Osteocyte (in vitro differentiated cells): ENCODE results near the gene AMPD3. TPM values are rescaled to one million over a fixed set of nuclear protein-coding genes. Genes with fewer than 3 reads are reported as not detected.

Experiments used
- DNase-seq: peaks from one replicate; pipeline ENCODE4 v3.0.0; 2021; ENCODE audit warnings: mixed read lengths; ENCODE audit not compliant: unreplicated experiment; ENCODE audit errors: extremely low spot score
- H3K27ac Mint-ChIP-seq: one replicate; pipeline ENCODE4 v1.8.0; 2021; ENCODE audit warnings: mild to moderate bottlenecking, mixed read lengths; ENCODE audit not compliant: unreplicated experiment
- H3K27me3 Mint-ChIP-seq: one replicate; pipeline ENCODE4 v1.8.0; 2021; ENCODE audit warnings: mixed read lengths; ENCODE audit not compliant: unreplicated experiment
- H3K36me3 Mint-ChIP-seq: one replicate; pipeline ENCODE4 v1.8.0; 2021; ENCODE audit warnings: mixed read lengths; ENCODE audit not compliant: unreplicated experiment
- H3K4me1 Mint-ChIP-seq: one replicate; pipeline ENCODE4 v1.8.0; 2021; ENCODE audit warnings: mixed read lengths; ENCODE audit not compliant: unreplicated experiment
- H3K4me3 Mint-ChIP-seq: one replicate; pipeline ENCODE4 v1.8.0; 2021; ENCODE audit warnings: mild to moderate bottlenecking, moderate library complexity, mixed read lengths; ENCODE audit not compliant: unreplicated experiment
- H3K9me3 Mint-ChIP-seq: one replicate; pipeline ENCODE4 v1.8.0; 2021; ENCODE audit warnings: mixed read lengths; ENCODE audit not compliant: unreplicated experiment
- total RNA-seq: library from RNA; stranded (reverse); gene quantifications from 2 replicates; pipeline ENCODE4 v1.2.1, GENCODE V29; 2021
- TF ChIP-seq, protein P1 (sequence below): fragments of 200-600 bp; sonication (generic); IDR thresholded peaks from 2 replicates; pipeline ENCODE4 v1.5.0; 2021; ENCODE audit warnings: antibody characterized with exemption, mild to moderate bottlenecking, moderate library complexity

AMPD3 gene
- total RNA-seq, 1 donor from 2014 or later = 5.3 TPM

DNA sequence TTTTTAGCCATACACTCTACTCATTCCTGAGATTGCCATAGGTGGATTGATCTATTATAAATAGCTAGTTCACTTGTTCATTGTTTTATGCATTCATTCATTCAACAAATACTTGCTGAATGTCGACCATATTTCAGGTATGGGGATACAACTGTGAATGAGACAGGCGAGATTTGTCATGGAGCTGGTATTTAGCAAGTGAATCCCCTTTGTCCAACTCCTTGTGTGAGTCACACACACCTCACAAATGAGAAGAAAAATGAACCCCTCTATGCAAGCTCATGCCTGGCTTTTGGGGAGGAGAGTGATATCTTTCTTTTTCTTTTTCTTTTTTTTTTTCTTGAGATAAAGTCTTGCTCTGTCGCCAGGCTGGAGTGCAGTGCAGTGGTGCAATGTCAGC, 1.8 kb upstream of the AMPD3 start:
- H3K9me3 Mint-ChIP-seq = no peaks in the 10 kb centered on the region
- H3K27ac Mint-ChIP-seq = no peak overlapping the region
- H3K27me3 Mint-ChIP-seq = no peaks in the 10 kb centered on the region
- no peak overlapping the region for H3K4me3 Mint-ChIP-seq
- H3K4me1 Mint-ChIP-seq = peaks cover 39% of the 10 kb centered on the region
- TF ChIP-seq, protein P1, sequence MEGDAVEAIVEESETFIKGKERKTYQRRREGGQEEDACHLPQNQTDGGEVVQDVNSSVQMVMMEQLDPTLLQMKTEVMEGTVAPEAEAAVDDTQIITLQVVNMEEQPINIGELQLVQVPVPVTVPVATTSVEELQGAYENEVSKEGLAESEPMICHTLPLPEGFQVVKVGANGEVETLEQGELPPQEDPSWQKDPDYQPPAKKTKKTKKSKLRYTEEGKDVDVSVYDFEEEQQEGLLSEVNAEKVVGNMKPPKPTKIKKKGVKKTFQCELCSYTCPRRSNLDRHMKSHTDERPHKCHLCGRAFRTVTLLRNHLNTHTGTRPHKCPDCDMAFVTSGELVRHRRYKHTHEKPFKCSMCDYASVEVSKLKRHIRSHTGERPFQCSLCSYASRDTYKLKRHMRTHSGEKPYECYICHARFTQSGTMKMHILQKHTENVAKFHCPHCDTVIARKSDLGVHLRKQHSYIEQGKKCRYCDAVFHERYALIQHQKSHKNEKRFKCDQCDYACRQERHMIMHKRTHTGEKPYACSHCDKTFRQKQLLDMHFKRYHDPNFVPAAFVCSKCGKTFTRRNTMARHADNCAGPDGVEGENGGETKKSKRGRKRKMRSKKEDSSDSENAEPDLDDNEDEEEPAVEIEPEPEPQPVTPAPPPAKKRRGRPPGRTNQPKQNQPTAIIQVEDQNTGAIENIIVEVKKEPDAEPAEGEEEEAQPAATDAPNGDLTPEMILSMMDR = no peak
- no peak for DNase-seq
- no peaks in the 10 kb centered on the region for H3K36me3 Mint-ChIP-seq

DNA sequence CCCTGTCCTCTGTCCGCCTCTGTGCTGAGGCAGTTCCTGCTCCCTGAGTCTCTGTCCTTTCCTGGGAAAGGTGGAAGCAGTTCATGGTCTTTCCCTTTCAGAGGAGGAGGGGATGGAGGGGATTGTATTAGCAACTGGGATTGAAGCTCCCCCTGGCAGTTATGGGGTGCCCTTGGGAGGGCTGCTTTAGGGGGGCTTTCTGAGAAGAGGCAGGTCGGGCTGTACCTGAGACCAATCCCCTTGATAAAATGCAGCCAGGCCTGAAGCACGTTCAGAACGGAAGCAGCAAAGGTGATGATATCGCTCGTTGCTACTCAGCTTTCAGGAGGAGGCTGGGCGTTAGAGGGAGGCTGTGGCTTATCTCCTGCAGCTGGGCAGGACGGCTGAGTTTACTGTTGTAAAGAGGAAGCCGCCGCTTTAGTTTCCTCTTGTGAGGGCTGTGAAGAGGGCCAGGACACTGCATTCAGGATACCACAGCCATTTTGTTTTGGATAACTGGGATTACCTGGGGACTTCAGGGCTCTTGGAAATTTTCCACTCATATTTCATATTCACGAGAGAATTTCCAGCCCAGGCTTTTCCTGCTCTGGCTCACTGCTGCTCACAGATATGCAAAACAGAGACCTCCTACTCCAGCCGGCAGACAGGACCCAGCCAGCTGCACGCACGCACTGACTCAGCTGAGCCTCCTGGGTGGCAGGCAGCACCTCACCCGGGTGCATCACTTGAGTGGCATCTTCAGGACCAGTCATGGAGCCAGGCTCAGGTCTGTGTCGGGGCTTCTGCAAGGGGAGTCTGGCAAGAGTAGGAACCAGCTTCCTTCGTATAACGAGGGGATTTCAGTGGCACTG, 798 bp downstream of the AMPD3 start:
- no peaks in the 10 kb centered on the region for H3K36me3 Mint-ChIP-seq
- H3K4me1 Mint-ChIP-seq = peaks cover 29% of the 10 kb centered on the region
- peak overlapping the region; percentile 29 for H3K4me3 Mint-ChIP-seq
- no peaks in the 10 kb centered on the region for H3K27me3 Mint-ChIP-seq
- TF ChIP-seq, protein P1 = no peak
- H3K27ac Mint-ChIP-seq = peak overlapping the region; percentile 57
- DNase-seq = peak; percentile 85
- no peaks in the 10 kb centered on the region for H3K9me3 Mint-ChIP-seq

DNA sequence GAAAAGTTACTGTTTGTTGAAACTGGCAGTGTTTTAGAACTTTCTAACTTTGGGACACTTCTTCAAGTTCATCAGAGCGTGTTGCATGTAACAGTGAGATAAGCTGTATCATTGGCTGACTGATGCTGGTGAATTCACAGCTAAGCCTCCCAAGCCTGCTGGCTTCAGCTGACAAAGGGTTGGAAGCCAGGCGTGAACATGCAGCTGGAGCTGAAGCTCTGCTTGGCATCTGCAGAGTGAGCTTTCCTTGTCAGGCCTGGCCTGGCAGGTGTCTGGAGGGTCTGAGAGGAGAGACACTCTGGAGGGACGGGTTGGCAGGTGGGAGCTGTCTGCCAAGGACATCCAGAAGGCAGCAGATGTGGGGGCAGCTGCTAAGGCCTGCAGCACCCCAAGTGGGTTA, 1.5 kb downstream of the AMPD3 start:
- Mint-ChIP-seq H3K27me3 (no peaks in the 10 kb centered on the region), H3K36me3 (no peaks in the 10 kb centered on the region), H3K9me3 (no peaks in the 10 kb centered on the region), H3K4me1 (peaks cover 24% of the 10 kb centered on the region), H3K27ac (peak overlapping the region; percentile 57), H3K4me3 (no peak overlapping the region)
- no peak for DNase-seq
- TF ChIP-seq, protein P1 = no peak

DNA sequence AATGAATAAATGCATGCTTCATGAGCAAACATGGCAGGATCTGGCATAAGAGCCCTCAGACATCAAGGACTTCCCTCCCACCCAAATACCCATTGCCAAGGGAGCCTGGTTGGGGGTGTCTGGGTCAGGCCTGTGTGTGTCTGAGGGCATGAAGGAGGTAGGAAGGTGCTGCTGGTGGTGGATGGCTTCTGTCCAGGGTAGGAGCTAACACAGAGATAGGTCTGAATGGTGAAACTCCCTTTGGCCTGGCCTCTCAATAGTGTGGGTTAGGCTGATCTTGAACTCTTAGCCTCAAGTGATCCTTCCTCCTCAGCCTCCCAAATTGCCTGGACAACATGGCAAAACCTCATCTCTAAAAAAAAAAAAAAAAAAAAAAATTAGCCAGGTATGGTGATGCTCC, 2.8 kb downstream of the AMPD3 start:
- TF ChIP-seq, protein P1 = no peak
- Mint-ChIP-seq H3K27me3 (no peaks in the 10 kb centered on the region), H3K9me3 (no peaks in the 10 kb centered on the region), H3K36me3 (peaks cover 7% of the 10 kb centered on the region), H3K4me1 (peaks cover 24% of the 10 kb centered on the region), H3K4me3 (no peak overlapping the region), H3K27ac (no peak overlapping the region)
- DNase-seq = no peak

DNA sequence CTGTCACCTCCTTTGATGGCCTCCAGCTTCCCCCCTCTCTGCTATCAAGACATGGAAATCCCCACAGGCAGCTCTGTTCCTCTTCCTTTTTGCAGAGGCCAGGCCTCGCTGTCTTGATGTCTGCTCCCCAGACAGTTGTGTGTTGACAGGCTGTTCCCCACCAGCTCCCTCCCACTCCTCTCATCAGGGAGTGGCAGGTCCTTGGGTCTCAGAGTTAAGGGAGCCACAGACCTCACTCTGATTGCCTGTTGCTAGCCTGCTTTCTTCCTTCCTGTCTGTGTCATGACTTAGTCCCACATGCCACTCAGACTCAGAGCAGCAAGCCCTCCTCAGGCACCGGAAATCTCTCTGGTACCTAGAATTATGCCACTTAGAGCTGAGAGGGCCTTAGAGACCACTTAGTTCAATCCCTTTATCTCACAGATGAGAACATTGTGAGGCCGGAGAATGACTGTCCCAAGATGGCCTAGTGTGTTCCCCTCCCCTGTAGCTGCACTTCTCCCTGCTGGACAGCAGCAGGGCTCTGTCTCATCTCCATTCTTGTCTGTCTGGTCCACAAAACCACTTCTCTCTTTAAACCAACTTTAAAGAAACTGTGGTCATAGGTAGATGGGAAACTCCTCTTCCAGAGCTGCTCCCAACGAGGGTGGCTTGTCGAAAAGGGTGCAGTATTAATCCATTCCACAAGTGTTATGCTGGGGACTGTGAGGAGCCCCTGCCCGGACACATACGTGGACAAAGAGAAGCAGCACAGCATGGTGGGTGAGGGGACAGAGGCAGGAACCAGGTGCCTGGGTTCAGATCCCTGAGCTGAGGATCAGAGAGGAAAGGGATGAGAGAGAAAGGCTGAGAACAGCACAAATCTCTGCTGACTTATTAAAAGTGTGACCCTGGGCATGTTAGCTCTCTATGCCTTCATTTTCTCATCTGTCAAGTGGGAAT, 4.2 kb downstream of the AMPD3 start:
- Mint-ChIP-seq H3K27me3 (no peaks in the 10 kb centered on the region), H3K9me3 (no peaks in the 10 kb centered on the region), H3K4me3 (no peak overlapping the region), H3K27ac (no peak overlapping the region), H3K4me1 (peaks cover 22% of the 10 kb centered on the region), H3K36me3 (peaks cover 7% of the 10 kb centered on the region)
- TF ChIP-seq, protein P1 = no peak
- DNase-seq = no peak
